ENCODE results near the gene CDK16. TPM values are rescaled to one million over a fixed set of nuclear protein-coding genes. Genes with fewer than 3 reads are reported as not detected.

CDK16 gene
- total and polyA plus RNA-seq, 9 of the 15 experiments (the other 6 are each of a cell fraction or from before 2014, with no cell fraction given), result 3.9 to 104 (median 57.5) TPM

DNA sequence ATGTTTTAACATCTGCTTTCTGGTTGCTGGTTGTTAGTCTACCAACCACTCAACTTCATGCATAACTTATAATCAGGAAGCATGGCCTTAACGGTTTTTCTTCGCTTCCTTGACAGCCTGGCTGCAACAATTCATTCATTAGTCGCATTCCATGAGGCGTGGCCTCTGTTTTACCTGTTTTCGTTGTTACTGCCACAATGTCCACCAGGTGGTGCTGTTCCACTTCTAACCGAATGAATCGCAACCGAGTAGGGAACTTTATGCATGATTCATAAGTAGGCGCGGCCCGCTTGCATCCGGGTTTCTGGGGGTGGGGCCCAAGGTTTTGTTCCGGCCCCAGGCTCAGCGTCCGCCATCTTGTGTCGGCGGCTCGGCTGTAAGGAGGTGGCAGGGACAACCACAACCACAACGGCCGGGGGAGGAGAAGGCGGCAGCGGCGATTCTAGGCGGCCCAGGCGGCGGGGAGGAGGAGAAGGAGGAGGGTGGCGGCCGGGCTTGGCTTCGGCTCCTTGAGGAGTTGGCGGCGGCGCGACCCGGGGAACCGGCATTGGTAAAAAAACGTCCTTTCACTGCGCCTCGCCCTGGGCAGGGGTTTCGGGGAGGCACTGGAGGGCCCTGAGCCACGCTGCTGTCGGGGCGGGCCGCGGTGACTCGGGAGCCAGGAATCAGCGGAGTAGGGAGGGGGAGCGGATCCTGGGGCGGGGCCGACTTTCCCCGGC, 24.8 kb upstream of the CDK16 start, which contains the start of gene UBA1 (continued):
- no peak for TF ChIP-seq CHD7 (IDR thresholded peaks at IDR 0.05; ENCODE audit: low read depth, low read length)
- peak; percentile 86 for TF ChIP-seq TBP (optimal IDR thresholded peaks at IDR 0.05; ENCODE audit: low read depth, low read length)
- TF ChIP-seq NBN (IDR thresholded peaks at IDR 0.05; ENCODE audit: low read depth), result no peak
- no peak for TF ChIP-seq ZNF696 (CRISPR knock-in tag; conservative IDR thresholded peaks at IDR 0.05)
- no peak for TF ChIP-seq TRIM28 (IDR thresholded peaks at IDR 0.05)
- TF ChIP-seq ZFPM2 (CRISPR knock-in tag; IDR thresholded peaks at IDR 0.05), result no peak
- no peak for TF ChIP-seq ZNF589 (CRISPR knock-in tag; IDR thresholded peaks at IDR 0.05; ENCODE audit: low read depth)
- TF ChIP-seq RBM22 (IDR thresholded peaks at IDR 0.05; ENCODE audit: low read depth, low read length, poor library complexity, severe bottlenecking), result peak; percentile 51
- no peak for TF ChIP-seq SMAD2 (IDR thresholded peaks at IDR 0.05; ENCODE audit: low read depth, low read length)
- 0 out of 2 replicates have a peak, but pooled peaks have one; percentile 50 for TF ChIP-seq CC2D1A (IDR thresholded peaks at IDR 0.05)
- no peak for TF ChIP-seq IRF2 (CRISPR knock-in tag; IDR thresholded peaks at IDR 0.05)
- no peak for TF ChIP-seq MAFG (tag; conservative IDR thresholded peaks at IDR 0.05)
